Glomerular endothelial cell (primary cell): ENCODE results near the gene IFT25. TPM values are rescaled to one million over a fixed set of nuclear protein-coding genes. Genes with fewer than 3 reads are reported as not detected.
"Not testable (repeated sequence)": the region's sequence is repeated elsewhere in the genome, so short reads cannot be mapped to it uniquely, and the experiment has no call there.

Experiments used
- DNase-seq: peaks from one replicate; pipeline ENCODE4 v3.0.0-alpha.2; 2011; ENCODE audit warnings: low read depth, low spot score; ENCODE audit errors: extremely low read depth
- total RNA-seq: library from RNA; depleted of rRNA; stranded (reverse); fragments of >200 nt; gene quantifications from 2 replicates; pipeline ENCODE4 v1.2.3, GENCODE V29; 2015

The IFT25 gene
- total RNA-seq, 1 donor from 2014 or later, result 19.1 TPM

- DNase-seq, result no peak
Measured at GRCh38 chr1:53890522-53890941, 55.0 kb downstream of the IFT25 start.

GRCh38 chr1:53889304-53890298, 55.9 kb downstream of the IFT25 start, which contains the start of gene YIPF1:
TSS of gene YIPF1 (minus strand) at chr1:53889797. CDS start at chr1:53888937, 860 bp downstream.
- no peak for DNase-seq

GRCh38 chr1:53888681-53889080, 56.8 kb downstream of the IFT25 start:
- DNase-seq, result no peak

- not testable (repeated sequence) for DNase-seq
Measured at GRCh38 chr1:53883600-53883999, 61.9 kb downstream of the IFT25 start.

GRCh38 chr1:53881853-53882252, 63.6 kb downstream of the IFT25 start:
- DNase-seq, result not testable (repeated sequence)

GRCh38 chr1:53878492-53879105, 66.9 kb downstream of the IFT25 start:
- no peak for DNase-seq

GRCh38 chr1:53875150-53875549, 70.3 kb downstream of the IFT25 start:
- DNase-seq, result not testable (repeated sequence)

- DNase-seq, result no peak
Measured at GRCh38 chr1:53871773-53872484, 73.6 kb downstream of the IFT25 start.

Other genes with a start within 250 kb of the IFT25 start
- gene GLIS1, start 206.5 kb downstream of the IFT25 start, total RNA-seq, result 0.82 and 1.6 TPM in 2 replicates
- 10.7 and 15.6 TPM in 2 replicates for gene NDC1, start 107.4 kb downstream of the IFT25 start, total RNA-seq
- gene YIPF1, start 55.9 kb downstream of the IFT25 start, total RNA-seq, result 27.8 and 29.3 TPM in 2 replicates
- not detected in 2 replicates for gene DIO1, start 51.5 kb downstream of the IFT25 start, total RNA-seq
- gene LRRC42, start 651 bp upstream of the IFT25 start, total RNA-seq, result 23.1 and 32.0 TPM in 2 replicates
- gene LDLRAD1, start 72.5 kb upstream of the IFT25 start, total RNA-seq, result not detected in 2 replicates
- 185 and 238 TPM in 2 replicates for gene TMEM59, start 107.5 kb upstream of the IFT25 start, total RNA-seq
- gene TCEANC2, start 107.9 kb upstream of the IFT25 start, total RNA-seq, result 3.1 and 3.7 TPM in 2 replicates
- gene CDCP2, start 207.3 kb upstream of the IFT25 start, total RNA-seq, result not detected in 2 replicates